Transverse colon (tissue), 3 donors: ENCODE data around the gene ACSM6.

Source experiments
- POLR2A ChIP-seq: fragments of 450-650 bp; IDR thresholded peaks from one replicate; pipeline ENCODE4 v1.6.1; 2016; ENCODE audit warnings: antibody characterized with exemption, mild to moderate bottlenecking, moderate library complexity
- POLR2AphosphoS5 ChIP-seq, 3 donors: sonication (generic); formaldehyde crosslinking; IDR thresholded peaks; one replicate each; pipeline ENCODE4 v1.6.1; 2016; ENCODE audit warnings: antibody characterized with exemption in 3 of 3

- no peak for TF ChIP-seq POLR2AphosphoS5 (IDR thresholded peaks at IDR 0.05)
- TF ChIP-seq POLR2A: no peak
Observed at GRCh38 chr10:95217476-95217875, 23.4 kb downstream of the ACSM6 start.
